Common myeloid progenitor, CD34-positive (primary cell): ENCODE measurements around the gene MAPK14.

Experiments
- CTCF ChIA-PET: fragments of 350-600 bp; sonication (Branson Sonifier 250); formaldehyde crosslinking; loops from one replicate; lab custom pipeline; 2021; ENCODE audit warnings: antibody characterized with exemption; lab: Charles Lee
- POLR2A ChIA-PET: fragments of 350-600 bp; sonication (Branson Sonifier 250); formaldehyde crosslinking; loops from one replicate; lab custom pipeline; 2021; ENCODE audit warnings: antibody characterized with exemption; lab: Charles Lee
- DNase-seq, 3 donors: peaks; one replicate each; pipeline versions ENCODE4 v3.0.0 to v3.0.0-alpha.2; 2013
- H3K27ac ChIP-seq, 2 experiments: 1 replicate in 1 of 2; 2 replicates in 1 of 2; pipeline ENCODE4 v1.7.0; 2013; ENCODE audit warnings: inconsistent platforms in 2 of 2, low read length in 2 of 2, mild to moderate bottlenecking in 2 of 2, low read depth in 1 of 2, moderate library complexity in 1 of 2; ENCODE audit not compliant: severe bottlenecking in 2 of 2, insufficient read depth in 1 of 2, poor library complexity in 1 of 2
- H3K27me3 ChIP-seq, 5 experiments: replicated peaks in 2 of 5; 1 replicate in 3 of 5; 2 replicates in 2 of 5; pipeline versions ENCODE4 v1.6.1 to v1.7.0; 2013; ENCODE audit warnings: low read length in 4 of 5, mild to moderate bottlenecking in 2 of 5, moderate library complexity in 2 of 5, inconsistent platforms in 1 of 5; ENCODE audit not compliant: insufficient read depth in 5 of 5, control insufficient read depth in 4 of 5
- H3K36me3 ChIP-seq, 4 experiments: 1 replicate in 2 of 4; 2 replicates in 2 of 4; pipeline versions ENCODE4 v1.6.1 to v1.7.0; 2013; ENCODE audit warnings: low read length in 3 of 4, control low read depth in 1 of 4, mild to moderate bottlenecking in 1 of 4; ENCODE audit not compliant: control insufficient read depth in 4 of 4, insufficient read depth in 4 of 4
- H3K4me1 ChIP-seq, 4 experiments: 1 replicate in 3 of 4; 2 replicates in 1 of 4; pipeline versions ENCODE4 v1.6.1 to v1.7.1; 2013; ENCODE audit warnings: low read length in 3 of 4, mild to moderate bottlenecking in 3 of 4, control low read depth in 1 of 4, inconsistent platforms in 1 of 4, moderate library complexity in 1 of 4; ENCODE audit not compliant: control insufficient read depth in 4 of 4, insufficient read depth in 4 of 4; ENCODE audit errors: control extremely low read depth in 1 of 4
- H3K4me3 ChIP-seq, 7 experiments: 1 replicate in 4 of 7; 2 replicates in 3 of 7; pipeline versions ENCODE4 v1.5.1 to v1.7.0; 2013; ENCODE audit warnings: mild to moderate bottlenecking in 7 of 7, low read length in 6 of 7, moderate library complexity in 6 of 7, inconsistent platforms in 2 of 7, low read depth in 2 of 7, control low read depth in 1 of 7; ENCODE audit not compliant: insufficient read depth in 4 of 7, control insufficient read depth in 1 of 7; ENCODE audit errors: extremely low read depth in 1 of 7
- H3K9me3 ChIP-seq, 5 experiments: 1 replicate in 4 of 5; 2 replicates in 1 of 5; pipeline versions ENCODE4 v1.6.1 to v1.7.1; 2013; ENCODE audit warnings: low read length in 4 of 5, mild to moderate bottlenecking in 2 of 5, inconsistent platforms in 1 of 5, low read depth in 1 of 5, moderate library complexity in 1 of 5; ENCODE audit not compliant: control insufficient read depth in 4 of 5, insufficient read depth in 2 of 5; ENCODE audit errors: control extremely low read depth in 1 of 5
- WGBS: methylation state at CpG from one replicate; pipeline ENCODE4 v1.1.5; 2013; ENCODE audit not compliant: insufficient coverage; 5-methylcytosine and 5-hydroxymethylcytosine counted together

The MAPK14 gene

GRCh38 chr6:36116066-36116864 lies 88.7 kb downstream of the MAPK14 start:
- WGBS = 83% methylated on average over 2 of the region's 3 CpGs
- no peak overlapping the region for H3K27ac ChIP-seq
- H3K9me3 ChIP-seq = no peaks in the 10 kb centered on the region
- POLR2A ChIA-PET = no interaction called here
- H3K4me3 ChIP-seq = no peak overlapping the region
- H3K27me3 ChIP-seq = no peaks in the 10 kb centered on the region
- CTCF ChIA-PET = interaction anchor here (0.6 to 0.7 kb wide), 2 partner anchors 12 to 77 kb away, joined by 3 read pairs; no protein-coding TSS in a partner anchor
- peaks cover 10 to 27% (median 19%) of the 10 kb centered on the region in 4 experiments for H3K36me3 ChIP-seq
- no peak for DNase-seq
- peaks cover 40 to 60% (median 52%) of the 10 kb centered on the region in 4 experiments for H3K4me1 ChIP-seq

- H3K27ac ChIP-seq = no peak overlapping the region
- ChIA-PET POLR2A (no interaction called here), CTCF (interaction anchor here (0.7 to 1.0 kb wide), 2 partner anchors 15 to 22 kb away, joined by 3 read pairs; no protein-coding TSS in a partner anchor)
- WGBS = 100% methylated on average over 2 of the region's 2 CpGs
- H3K4me1 ChIP-seq = peaks cover 44 to 65% (median 57%) of the 10 kb centered on the region in 4 experiments
- DNase-seq = no peak
- H3K27me3 ChIP-seq = no peaks in the 10 kb centered on the region
- H3K4me3 ChIP-seq = no peak overlapping the region
- peaks cover 7 to 23% (median 14%) of the 10 kb centered on the region in 4 experiments for H3K36me3 ChIP-seq
- H3K9me3 ChIP-seq = no peaks in the 10 kb centered on the region
Observed at GRCh38 chr6:36116943-36117342, 89.3 kb downstream of the MAPK14 start.

- WGBS = 100% methylated on average over 4 of the region's 8 CpGs
- ChIA-PET CTCF (interaction anchor here (0.7 to 1.0 kb wide), 3 partner anchors 14 to 74 kb away, joined by 3 read pairs; no protein-coding TSS in a partner anchor), POLR2A (no interaction called here)
- H3K27me3 ChIP-seq = no peaks in the 10 kb centered on the region
- peaks cover 44 to 65% (median 55%) of the 10 kb centered on the region in 4 experiments for H3K4me1 ChIP-seq
- H3K4me3 ChIP-seq = no peak overlapping the region
- peaks cover 7 to 18% (median 12%) of the 10 kb centered on the region in 4 experiments for H3K36me3 ChIP-seq
- no peak for DNase-seq
- peak overlapping the region in 1 of 2 experiments; percentile 12 for H3K27ac ChIP-seq
- H3K9me3 ChIP-seq = no peaks in the 10 kb centered on the region
Observed at GRCh38 chr6:36117658-36118549, 90.3 kb downstream of the MAPK14 start.

GRCh38 chr6:36118550-36119107 lies 91.0 kb downstream of the MAPK14 start:
- H3K27ac ChIP-seq = peak overlapping the region in 1 of 2 experiments; percentile 12
- ChIA-PET CTCF (interaction anchor here (0.7 to 0.9 kb wide), 4 partner anchors 24 to 500 kb away, joined by 3 read pairs; no protein-coding TSS in a partner anchor), POLR2A (no interaction called here)
- H3K9me3 ChIP-seq = no peaks in the 10 kb centered on the region
- H3K4me1 ChIP-seq = peaks cover 47 to 67% (median 52%) of the 10 kb centered on the region in 4 experiments
- DNase-seq = peak; percentile 69 to 92 (median 87)
- H3K27me3 ChIP-seq = no peaks in the 10 kb centered on the region
- peaks cover 5 to 13% (median 12%) of the 10 kb centered on the region in 4 experiments for H3K36me3 ChIP-seq
- WGBS = 0% methylated on average over 1 of the region's 4 CpGs
- no peak overlapping the region for H3K4me3 ChIP-seq

GRCh38 chr6:36119209-36119608 lies 91.6 kb downstream of the MAPK14 start:
- H3K4me1 ChIP-seq = peaks cover 45 to 65% (median 49%) of the 10 kb centered on the region in 4 experiments
- peak overlapping the region in 1 of 2 experiments; percentile 12 for H3K27ac ChIP-seq
- no peaks in the 10 kb centered on the region for H3K9me3 ChIP-seq
- whole genome bisulfite sequencing = 86% methylated on average over 2 of the region's 4 CpGs
- DNase-seq = no peak
- POLR2A ChIA-PET = no interaction called here
- CTCF ChIA-PET = interaction anchor here (0.7 to 0.9 kb wide), 4 partner anchors 25 to 499 kb away, joined by 3 read pairs; no protein-coding TSS in a partner anchor
- no peaks in the 10 kb centered on the region for H3K27me3 ChIP-seq
- H3K36me3 ChIP-seq = peaks cover 5 to 13% (median 10%) of the 10 kb centered on the region in 4 experiments
- H3K4me3 ChIP-seq = no peak overlapping the region

- no peak overlapping the region for H3K27ac ChIP-seq
- no peaks in the 10 kb centered on the region for H3K9me3 ChIP-seq
- DNase-seq = no peak
- H3K27me3 ChIP-seq = peaks cover 0 to 2% (median 0%) of the 10 kb centered on the region in 5 experiments
- no peak overlapping the region for H3K4me3 ChIP-seq
- peaks cover 40 to 59% (median 42%) of the 10 kb centered on the region in 4 experiments for H3K4me1 ChIP-seq
- ChIA-PET CTCF (interaction anchor here (1.9 to 2.5 kb wide), 3 partner anchors 12 to 24 kb away, joined by 7 to 23 read pairs (median 17); no protein-coding TSS in a partner anchor), POLR2A (no interaction called here)
- H3K36me3 ChIP-seq = peaks cover 5 to 13% (median 10%) of the 10 kb centered on the region in 4 experiments
- 98% methylated on average over 4 of the region's 6 CpGs for WGBS
Observed at GRCh38 chr6:36120018-36120417, 92.4 kb downstream of the MAPK14 start.
